GM12874 (cell line): Measurements from ENCODE around the gene RPH3AL.

Experiments used
- CTCF ChIP-seq: IDR thresholded peaks from 2 replicates; pipeline ENCODE4 v1.5.1; 2011; ENCODE audit warnings: low read depth, mild to moderate bottlenecking, control low read depth, low read length, moderate library complexity; ENCODE audit not compliant: insufficient read depth

RPH3AL gene

GRCh38 chr17:260031-260791, 92.4 kb downstream of the RPH3AL start:
- no peak for TF ChIP-seq CTCF

GRCh38 chr17:259341-259976, 93.1 kb downstream of the RPH3AL start:
- no peak for TF ChIP-seq CTCF

- TF ChIP-seq CTCF, result no peak
Measured at GRCh38 chr17:258906-259305, 93.7 kb downstream of the RPH3AL start.

GRCh38 chr17:258045-258734, 94.4 kb downstream of the RPH3AL start:
- no peak for TF ChIP-seq CTCF

GRCh38 chr17:253091-253846, 99.3 kb downstream of the RPH3AL start:
- no peak for TF ChIP-seq CTCF

GRCh38 chr17:252456-252855, 100.2 kb downstream of the RPH3AL start:
- no peak for TF ChIP-seq CTCF

- no peak for TF ChIP-seq CTCF
Measured at GRCh38 chr17:251531-251930, 101.1 kb downstream of the RPH3AL start.
